NOMO-1 treated with dmso at 0.1 percent for 144 hours (cell line): ENCODE results near the gene ANO1.

Experiments used
- DNase-seq: peaks from one replicate; lab custom pipeline; 2025; ENCODE audit not compliant: unreplicated experiment; lab: John Stamatoyannopoulos, UW

Gene ANO1

DNA sequence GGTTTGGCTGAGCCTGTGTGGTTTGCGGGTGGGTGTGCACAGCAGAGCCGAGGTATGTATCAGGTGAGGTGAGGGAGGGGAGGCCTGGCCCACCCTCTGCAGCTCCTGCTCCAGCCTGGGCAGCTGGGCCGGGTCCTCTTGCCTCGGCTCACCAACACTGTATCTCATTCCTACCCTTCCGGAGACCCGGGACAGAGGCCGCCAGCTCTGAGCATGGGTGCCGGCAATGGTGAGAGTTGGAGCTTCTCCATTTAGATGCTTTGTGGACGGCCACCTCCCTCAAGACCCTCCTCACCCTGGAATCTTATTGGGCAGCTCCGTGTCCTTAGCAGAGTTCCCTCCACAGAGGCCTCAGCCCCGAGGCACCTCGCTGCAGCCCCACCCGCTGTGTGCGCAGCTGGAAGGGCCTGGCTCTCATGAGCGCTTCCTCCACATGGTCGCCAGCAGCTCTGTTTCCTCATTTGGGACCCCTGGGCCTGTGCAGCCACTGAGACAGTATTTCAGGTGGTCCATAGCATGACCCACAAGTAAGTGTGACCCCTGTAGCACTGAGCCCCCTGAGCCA, 55.7 kb downstream of the ANO1 start:
- DNase-seq, result no peak

DNA sequence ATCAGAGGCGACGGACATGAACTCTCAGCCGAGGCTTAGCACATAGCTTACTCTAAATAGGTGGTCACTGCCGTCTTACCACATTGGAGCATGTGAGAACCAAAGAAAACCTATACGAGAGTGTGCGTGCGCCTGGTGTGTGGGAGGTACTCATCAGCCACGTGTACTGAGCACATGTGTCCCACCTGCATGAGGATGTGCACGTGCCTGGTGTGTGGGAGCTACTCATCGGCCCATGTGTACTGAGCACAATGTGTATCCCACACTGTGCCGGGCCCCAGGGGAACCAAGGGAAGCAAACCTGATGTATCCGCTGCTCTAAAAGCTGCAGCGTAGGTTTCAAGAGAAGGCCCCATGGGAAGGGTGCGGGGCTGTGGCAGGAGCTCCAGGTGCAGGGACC, 56.4 kb downstream of the ANO1 start:
- DNase-seq, result no peak

DNA sequence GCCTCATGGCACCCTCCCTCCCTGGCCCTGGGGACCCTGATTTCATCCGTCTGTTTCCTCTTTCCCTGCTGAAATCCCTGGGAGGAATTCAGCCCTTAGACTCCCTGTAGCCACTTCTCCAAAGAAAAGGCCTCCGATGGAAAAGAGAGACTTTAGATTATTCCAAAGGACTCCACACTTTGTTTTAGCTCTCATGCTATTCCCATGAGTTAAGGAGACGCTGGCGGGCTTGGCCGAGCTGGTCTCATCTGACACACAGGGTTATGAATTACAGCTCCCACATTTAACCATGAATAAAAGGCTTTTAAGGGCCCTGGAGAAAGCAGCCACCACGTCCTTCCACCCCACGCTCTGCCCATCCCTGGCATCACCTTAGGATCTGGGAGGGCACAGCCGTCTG, 57.0 kb downstream of the ANO1 start:
- DNase-seq, result no peak

DNA sequence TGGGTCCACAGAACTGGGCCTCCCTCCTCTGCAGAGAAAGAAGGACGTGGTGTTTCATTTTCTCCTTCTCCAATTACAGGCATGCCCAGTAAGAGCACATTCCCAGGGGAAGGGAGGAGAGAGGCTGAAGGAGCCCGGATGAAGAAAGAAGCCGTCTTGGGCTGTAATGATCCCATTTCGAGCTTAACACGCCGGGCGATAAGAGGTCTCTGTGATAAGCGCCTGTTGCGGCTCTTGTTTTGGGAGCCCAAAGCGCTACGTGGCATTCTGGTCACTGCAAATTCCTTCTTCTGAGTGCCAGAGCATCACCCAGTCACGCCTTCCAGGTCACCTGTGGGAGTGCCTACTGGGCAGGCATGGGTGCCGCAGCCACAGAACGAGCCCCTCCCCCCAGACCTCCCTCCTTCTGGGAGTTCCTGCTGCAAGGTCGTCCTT, 57.5 kb downstream of the ANO1 start:
- DNase-seq, result no peak

DNA sequence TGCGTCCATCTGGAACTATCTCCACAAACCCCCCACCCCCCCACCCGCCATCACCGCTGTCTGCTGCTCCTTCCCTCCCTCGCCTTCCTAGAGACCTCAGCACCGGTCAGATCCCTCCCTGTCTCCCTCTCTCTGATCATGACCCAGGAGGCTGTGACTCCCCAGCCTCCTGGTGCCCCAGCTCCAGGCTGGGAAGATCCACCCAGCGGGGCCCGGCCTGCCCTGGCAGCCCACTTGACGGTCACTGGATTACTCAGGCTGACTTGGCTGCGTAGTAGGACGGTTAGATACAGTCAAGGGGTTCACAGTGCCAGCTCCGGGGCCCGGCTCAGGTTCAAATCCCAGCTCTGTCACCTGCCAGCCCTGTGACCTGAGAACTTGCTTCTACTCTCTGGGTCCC, 59.3 kb downstream of the ANO1 start:
- no peak for DNase-seq

DNA sequence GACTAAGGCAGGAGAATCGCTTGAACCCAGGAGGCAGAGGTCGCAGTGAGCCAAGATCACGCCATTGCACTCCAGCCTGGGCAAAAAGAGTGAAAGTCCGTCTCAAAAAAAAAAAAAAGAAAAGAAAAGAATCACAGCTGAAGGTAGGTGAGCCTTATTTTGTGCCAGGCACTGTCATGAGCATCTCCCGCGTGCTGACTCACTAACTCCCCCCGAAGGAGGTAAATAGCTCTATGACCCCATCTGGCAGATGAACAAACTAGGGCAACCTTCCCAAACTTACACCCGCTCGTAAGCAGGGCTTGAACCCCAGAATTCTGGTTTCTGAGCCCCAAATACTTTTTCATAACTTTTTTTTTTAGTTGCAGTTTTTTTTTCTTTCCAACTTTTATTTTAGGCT, 60.3 kb downstream of the ANO1 start:
- DNase-seq, result no peak

DNA sequence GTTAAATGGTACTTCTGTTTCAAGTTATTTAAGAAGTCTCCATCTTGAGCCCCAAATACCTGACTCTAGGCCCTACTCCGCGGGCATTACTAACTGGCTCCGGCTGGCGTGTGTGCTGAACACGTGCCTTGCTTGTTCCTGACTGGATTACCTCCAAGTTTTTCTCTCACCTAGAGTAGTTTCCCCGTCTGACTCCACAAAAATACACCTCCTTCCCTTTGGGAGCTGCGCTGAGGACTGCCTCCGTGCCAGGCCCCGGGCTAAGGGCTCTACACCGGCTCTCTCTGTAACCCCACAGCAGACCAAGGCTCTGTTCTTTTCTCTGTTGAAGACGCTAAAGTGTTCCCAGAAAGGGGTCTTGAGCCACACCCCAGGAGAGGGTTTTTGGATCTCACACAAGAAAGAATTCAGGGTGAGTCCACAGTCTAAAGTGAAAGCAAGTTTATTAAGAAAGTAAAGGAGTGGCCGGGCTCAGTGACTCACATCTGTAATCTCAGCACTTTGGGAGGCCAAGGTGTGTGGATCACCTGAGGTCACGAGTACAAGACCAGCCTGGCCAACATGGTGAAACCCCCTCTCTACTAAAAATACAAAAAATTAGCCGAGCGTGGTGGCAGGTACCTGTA, 61.8 kb downstream of the ANO1 start:
- DNase-seq, result no peak

DNA sequence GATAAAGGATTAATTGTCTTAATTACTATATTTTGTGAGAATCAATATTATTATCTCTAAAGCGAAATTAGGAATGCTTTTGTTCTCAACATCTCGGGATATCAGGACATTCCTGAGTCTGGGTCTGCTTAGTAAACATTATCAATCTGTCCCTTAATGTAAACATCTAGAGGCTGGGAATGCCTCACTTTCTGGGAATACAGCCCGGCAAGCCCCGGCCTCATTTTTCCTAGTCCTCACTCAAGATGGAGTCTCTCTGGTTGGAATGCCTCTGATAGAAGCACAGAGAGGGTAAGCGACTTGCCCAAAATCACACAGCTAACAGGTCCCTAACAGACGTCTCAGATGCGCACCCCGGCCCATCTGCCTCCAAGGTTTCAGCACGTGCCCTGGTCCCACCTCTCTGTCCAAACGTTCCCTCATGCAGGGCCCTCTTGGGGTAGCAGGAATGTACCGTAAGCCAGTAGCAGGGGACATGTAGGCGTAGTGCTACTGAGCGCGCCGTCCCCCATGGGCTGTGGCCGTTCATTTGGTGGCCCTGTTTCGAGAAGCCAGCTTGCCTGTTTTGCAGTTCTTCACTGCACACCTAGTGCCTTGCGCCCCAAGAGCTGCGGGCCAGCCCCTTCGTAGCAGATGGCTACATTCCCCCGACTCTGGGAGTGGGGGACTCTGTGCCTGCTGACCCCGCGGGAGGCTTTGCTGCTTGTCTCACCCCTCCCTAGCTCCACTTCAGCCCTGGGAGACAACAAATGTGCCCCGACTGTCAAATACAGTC, 62.8 kb downstream of the ANO1 start:
- no peak for DNase-seq

DNA sequence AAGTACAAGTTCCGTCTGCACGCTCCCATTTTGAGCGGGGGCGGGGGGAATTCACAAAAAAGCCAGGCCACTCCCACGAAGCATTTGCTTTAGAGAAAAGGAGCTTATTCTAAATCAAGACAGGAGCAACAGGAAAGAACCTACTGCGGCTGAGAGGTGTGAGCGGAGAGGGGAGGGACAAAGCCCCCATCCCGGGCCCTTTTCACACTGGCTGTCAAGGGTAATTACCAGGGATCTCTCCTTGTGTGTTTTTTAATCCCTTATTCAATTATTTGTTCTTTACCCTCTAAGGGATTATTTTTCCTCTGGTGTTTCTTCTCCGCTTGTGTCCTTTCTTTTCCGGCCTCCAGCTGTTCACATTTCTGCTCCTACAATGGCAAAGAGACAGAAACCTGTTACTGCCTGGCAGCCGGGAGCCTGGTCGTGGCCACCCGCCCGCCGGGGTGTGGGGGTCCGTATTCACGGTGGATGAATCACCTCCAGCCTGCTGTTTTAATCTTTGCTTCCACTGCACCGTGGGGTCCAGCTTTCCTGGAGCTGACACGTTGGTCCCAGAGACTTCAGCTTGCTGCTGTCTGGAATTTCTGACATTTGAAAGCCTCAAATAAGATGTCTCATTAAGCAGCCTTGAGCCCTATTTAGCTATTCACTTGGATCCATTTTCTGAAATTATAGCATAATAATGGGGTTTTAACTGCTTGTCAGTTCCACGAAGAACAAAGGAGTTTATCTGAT, 63.5 kb downstream of the ANO1 start:
- no peak for DNase-seq

DNA sequence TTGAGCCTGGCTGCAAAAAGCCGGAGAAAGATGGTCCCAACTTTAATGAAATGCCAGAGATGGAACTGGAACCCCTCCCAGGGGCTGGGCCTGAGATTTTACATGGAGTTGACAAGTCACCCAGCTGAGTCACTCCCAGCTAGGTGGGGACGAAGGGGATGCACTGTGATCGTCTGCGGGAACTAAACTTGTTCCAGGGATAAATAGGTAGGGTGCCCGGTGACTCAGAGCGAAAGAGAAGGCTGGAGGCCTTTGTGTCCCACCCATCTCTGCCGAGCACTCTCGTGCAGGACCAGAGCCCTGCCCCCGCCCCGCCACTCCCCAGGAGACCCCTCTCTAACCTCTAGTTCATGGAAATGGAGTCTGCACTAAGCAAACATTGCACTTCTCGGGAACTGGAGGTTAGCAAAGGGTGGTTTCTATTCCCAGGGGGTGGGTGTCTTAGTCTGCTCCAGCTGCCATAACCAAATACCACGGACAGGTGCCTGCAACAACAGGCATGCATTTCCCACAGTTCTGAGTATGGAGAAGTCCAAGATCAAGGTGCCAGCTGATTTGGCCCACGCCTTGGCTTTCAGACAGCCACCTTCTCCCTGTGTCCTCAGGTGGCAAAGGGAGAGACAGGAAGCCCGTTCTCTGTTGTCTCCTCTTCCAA, 64.2 kb downstream of the ANO1 start:
- DNase-seq, result no peak

DNA sequence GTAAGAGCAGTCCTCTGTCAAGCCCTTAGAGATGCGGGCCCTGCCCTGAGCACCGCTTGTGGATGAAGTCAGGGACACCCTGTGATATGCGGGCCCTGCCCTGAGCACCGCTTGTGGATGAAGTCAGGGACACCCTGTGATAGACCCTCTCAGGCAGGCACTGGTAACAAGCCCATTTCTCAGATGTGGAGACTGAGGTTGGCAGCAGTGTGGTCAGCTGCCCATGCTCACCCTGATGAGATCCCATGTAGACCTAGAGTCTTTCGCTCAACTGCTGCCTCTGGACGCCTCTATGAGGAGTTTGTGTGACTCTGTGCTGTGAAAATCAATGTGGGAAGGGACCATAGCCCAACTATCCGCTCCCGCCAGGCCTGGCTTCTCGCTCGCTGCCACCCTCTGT, 66.1 kb downstream of the ANO1 start:
- no peak for DNase-seq

DNA sequence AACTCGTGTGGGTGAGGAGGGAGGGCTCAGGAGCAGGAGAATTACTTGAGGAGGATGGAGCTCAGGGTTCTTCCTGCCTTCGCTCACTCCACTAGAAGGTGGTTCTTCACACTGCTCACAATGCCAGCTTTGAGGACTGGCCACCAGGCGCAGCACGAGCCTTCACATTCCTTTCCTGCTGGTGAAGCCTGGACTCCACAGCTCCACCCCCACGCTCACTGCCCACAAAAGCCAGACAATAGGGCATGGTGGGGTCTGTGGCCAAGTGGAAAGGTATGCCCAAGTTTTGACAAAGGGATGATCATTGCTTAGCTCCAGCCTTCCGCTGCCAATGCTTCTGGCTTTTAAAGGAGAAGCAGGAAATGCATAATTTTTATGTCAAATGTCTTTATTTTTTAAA, 67.0 kb downstream of the ANO1 start:
- no peak for DNase-seq

DNA sequence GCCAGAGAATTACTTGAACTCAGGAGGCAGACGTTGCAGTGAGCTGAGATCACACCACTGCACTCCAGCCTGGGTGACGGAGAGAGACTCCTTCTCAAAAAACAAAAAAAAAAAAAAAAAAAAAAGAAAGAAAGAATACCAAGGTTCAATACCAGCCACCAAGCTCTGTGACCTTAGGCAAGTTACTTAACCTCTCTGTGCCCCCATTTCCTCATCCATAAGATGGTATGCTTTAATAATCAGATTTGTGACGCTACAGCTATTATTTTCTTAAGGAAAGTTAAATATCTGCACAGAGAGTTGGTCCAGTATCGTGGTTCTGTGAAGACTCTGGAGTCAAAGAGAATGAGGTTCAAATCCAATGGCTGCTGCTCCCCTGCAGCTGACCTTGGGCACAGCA, 67.7 kb downstream of the ANO1 start:
- DNase-seq, result no peak

DNA sequence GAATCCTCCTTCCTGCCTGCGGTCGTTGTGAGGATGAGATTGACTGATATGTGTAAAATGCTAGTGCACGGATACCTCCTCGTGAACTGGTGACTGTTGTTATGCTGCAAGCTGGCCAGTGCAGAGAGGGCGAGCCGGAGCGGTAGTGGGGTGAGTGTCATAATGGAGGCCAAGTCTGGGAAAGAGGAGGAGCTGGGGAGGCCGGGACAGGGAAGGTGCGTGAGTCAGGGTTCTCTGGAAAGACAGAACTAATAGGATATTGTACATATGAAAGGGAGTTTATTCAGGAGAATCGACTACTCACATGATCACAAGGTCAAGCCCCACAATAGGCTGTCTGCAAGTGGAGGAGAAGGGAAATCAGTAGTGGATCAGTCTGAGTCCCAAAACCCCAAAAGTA, 68.2 kb downstream of the ANO1 start:
- no peak for DNase-seq

DNA sequence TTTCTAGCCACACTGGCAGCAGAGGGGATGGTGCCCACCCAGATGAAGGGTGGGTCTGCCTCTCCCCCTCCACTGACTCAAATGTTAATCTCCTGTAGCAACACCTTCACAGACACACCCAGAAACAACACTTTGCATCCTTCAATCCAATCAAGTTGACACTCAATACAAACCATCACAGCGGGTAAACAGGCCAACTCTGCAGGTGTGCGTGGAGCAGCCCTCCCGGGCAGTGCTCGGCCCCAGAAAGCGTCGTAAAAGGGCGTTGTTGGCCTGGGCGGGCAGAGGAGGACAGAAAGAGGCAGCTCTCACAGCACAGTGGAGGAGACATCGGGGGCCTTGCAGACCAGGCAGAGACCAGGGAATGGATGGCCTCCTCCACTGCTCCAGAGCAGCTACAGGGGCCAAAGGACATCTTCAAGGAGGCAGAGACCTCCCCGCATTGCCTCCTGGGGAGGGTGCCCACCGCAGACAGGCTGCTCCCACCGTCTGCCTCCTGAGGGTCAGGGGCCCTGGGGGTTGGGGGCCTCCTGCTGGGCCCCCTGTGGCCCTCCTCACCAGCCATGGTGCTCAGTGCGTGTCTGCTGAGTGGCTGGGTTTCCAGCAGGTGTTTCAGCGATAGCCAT, 68.9 kb downstream of the ANO1 start:
- no peak for DNase-seq

DNA sequence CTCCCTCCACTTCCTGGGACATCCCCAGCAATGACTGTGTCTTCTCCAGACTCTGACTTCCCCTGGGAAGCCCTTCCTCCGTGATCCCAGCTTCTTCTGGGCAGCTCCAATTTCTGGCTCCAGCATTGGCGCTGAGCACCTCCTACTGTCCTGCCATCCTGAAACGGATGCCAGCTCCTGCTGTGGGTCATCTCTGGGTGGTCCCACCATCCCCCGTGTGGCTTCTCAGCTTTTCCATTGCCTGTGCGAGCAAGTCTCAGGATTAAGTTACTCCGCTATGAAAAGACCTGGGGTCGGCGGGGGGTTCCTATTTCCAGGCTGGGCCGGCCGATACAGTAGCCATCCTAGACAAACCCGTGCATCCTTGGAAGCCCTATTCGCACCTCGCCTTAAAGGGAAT, 69.6 kb downstream of the ANO1 start:
- no peak for DNase-seq

DNA sequence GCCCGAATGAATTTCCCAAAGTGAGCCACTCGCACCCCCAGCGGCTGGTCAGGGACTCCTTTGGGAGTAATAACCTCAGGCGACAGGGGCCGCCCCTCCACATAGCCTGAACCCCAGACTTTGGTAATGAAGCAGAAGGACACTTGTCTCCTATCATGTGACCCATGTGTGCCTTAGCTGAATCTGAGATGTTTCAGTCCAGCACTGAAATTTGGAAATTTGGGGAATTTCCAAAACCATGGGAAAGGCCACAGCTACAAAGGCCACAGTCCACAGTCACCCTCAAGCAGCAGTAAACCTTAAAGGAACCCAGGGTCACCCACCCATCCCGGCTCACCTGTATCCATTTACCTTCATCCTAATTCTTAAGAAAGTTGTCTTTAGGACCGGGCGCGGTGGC, 73.6 kb downstream of the ANO1 start:
- no peak for DNase-seq

DNA sequence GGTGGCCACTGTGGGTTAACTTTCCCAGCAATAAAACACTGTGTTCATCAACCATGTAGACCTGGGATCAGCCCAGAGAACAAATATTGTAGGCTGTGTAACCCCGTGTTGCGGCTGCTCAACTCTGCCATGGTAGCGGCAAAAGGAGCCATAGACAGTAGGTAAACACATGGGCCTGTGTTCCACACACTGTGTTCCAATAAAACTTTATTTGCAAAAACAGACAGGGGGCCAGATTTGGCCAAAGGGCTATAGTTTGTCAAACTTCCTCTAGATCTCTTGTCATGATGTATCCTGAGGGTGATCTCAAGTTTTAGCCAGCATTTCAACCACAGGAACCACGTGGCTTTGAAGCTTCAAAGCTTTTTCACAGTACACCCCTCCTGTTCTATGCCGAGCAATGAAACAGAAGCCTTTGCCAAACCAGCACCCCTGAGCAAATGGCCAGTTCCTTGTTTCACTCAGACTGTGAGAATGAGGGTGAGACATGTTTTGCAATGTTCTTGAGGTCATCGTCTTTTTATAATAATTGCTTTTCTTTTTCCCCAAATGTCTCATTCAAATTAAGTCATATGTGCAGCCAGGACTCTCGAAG, 75.1 kb downstream of the ANO1 start:
- DNase-seq, result no peak

DNA sequence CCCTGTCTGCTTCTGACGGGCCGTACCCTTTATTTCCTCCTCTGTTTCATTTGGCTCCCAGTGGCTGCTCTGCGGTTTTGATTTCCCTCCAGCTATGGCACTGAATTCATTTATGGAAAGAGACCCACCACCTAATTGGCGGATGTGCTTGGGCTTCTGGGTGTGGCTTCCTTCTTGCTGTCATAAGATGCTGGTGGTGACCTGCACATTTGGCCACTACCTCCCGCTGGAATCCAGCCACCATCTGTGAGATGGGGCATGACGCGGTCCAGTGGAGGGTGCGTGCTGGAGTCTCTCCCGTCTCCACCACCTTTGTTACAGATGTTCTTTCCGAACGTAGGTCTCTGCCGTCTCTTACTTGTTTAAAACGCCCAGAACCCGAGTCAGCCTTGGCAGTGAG, 77.3 kb downstream of the ANO1 start:
- no peak for DNase-seq

DNA sequence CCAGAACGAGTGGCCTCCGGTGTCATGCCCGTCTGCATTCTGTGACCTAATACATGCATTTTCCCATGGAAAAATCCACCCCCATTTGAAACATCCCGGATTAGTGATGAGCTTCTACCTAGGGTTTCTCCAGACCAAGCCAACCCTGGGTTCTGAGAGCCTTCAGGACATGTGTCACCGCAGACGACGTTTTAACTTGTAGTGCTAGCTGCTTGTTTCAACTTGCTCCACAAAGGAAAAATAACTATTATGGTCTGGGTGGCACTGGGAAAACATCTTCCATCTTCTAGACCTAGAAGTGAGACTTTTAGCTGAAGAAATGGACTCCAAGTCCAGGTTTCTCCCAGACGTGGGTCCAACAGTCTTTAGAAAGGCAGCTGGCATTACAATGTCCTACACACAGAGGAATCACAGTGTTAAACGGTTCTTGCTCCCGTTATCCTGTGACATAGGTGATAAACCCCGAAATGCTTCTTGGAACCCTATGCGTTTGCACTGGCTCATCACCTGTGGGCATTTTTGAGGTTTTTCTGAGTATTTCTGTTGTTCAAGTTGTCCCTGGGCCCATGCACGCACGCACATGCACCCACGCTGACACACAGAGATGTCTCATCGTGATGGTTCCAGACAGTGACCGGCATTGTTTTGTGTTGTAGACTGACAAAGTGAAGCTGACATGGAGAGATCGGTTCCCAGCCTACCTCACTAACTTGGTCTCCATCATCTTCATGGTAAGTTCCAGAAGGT, 78.3 kb downstream of the ANO1 start:
- no peak for DNase-seq
